GM18907 (cell line): Measurements from ENCODE around the gene SELP.

Experiments used
- ATAC-seq: cut with Tn5 transposase; IDR thresholded peaks from one replicate; pipeline ENCODE4 v1.9.1; 2021; ENCODE audit warnings: mild to moderate bottlenecking, moderate library complexity; ENCODE audit not compliant: unreplicated experiment

The SELP gene

GRCh38 chr1:169623132-169623926 is 6.6 kb downstream of the SELP start:
- ATAC-seq: no peak

- ATAC-seq: no peak
These were observed 9.4 kb downstream of the SELP start for GRCh38 chr1:169620565-169620964.

GRCh38 chr1:169618367-169618766 is 11.6 kb downstream of the SELP start:
- ATAC-seq: no peak

- no peak for ATAC-seq
These were observed 14.1 kb downstream of the SELP start for GRCh38 chr1:169615803-169616202.

- no peak for ATAC-seq
These were observed 19.1 kb downstream of the SELP start for GRCh38 chr1:169610858-169611257.

GRCh38 chr1:169610108-169610507 is 19.8 kb downstream of the SELP start:
- ATAC-seq: no peak

- no peak for ATAC-seq
These were observed 21.7 kb downstream of the SELP start for GRCh38 chr1:169608226-169608625.

GRCh38 chr1:169604781-169605560 is 25.0 kb downstream of the SELP start:
- ATAC-seq: peak; percentile 81

- ATAC-seq: peak; percentile 42
These were observed 28.6 kb downstream of the SELP start for GRCh38 chr1:169601096-169601881.

GRCh38 chr1:169595764-169596711 is 33.9 kb downstream of the SELP start:
- ATAC-seq: no peak

- ATAC-seq: peak; percentile 82
These were observed 35.5 kb downstream of the SELP start for GRCh38 chr1:169594391-169594790.

GRCh38 chr1:169590932-169591331 is 39.0 kb downstream of the SELP start:
- no peak for ATAC-seq

- ATAC-seq: no peak
These were observed 41.0 kb downstream of the SELP start for GRCh38 chr1:169588785-169589485.

GRCh38 chr1:169588112-169588511 is 41.8 kb downstream of the SELP start:
- ATAC-seq: no peak

GRCh38 chr1:169586395-169587255 is 43.3 kb downstream of the SELP start, which contains the start of gene F5:
Gene F5, minus strand, starts transcription at chr1:169586481. Its CDS starts 95 bp downstream, at chr1:169586386.
- peak; percentile 95 for ATAC-seq

- ATAC-seq: peak; percentile 40
These were observed 43.9 kb downstream of the SELP start for GRCh38 chr1:169586067-169586394.

- ATAC-seq: no peak
These were observed 44.7 kb downstream of the SELP start for GRCh38 chr1:169585181-169585580.

- ATAC-seq: no peak
These were observed 45.3 kb downstream of the SELP start for GRCh38 chr1:169584483-169585144.
